Dedifferentiated amniotic fluid mesenchymal stem cell (primary cell): ENCODE data around the gene RFX4.

ENCODE experiments used
- DNase-seq: peaks from one replicate; pipeline ENCODE4 v3.0.0-alpha.2; 2016; ENCODE audit errors: extremely low spot score

Gene RFX4

GRCh38 chr12:106764220-106764619 lies 181.4 kb downstream of the RFX4 start:
- no peak for DNase-seq

GRCh38 chr12:106764738-106765137 lies 181.9 kb downstream of the RFX4 start:
- DNase-seq, result no peak

DNA sequence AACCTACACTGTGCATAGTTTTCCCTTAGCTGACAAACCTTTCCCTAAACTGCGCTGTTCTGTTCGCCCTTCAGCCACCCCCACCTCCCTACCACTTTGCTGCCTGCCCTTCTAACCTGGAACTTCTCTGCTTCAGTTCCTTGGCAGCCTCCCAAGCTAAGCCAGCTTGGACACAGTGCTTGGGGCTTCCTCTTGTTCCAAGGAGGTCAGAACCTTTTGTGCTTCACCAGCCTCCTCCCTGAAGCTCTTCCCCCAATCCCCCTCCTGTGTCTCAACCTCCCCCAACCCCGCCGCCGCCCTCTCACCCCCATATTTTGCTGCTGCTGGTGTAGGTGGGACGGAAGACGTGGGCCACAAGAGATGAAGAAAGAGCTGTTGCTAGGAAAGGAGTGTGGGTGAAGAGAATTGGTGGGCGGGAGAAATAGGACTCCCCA lies 183.6 kb downstream of the RFX4 start:
- no peak for DNase-seq

DNA sequence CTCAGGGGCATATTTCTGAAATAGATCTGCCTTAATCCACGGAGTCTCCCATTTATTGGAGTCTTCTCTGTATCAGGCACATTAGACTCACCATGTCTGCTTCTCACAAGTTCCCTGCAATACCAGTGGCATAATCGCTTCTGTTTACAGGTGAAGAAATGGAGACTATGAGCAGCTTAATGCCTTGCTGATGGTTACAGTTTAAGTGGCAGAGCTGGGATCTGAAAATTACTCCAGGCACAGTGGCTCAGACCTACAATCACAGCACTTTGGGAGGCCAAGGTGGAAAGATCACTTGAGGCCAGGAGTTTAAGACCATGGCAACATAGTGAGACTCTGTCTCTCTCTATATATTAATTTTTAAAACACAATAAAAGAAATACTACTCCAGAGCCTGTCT lies 184.4 kb downstream of the RFX4 start:
- no peak for DNase-seq

DNA sequence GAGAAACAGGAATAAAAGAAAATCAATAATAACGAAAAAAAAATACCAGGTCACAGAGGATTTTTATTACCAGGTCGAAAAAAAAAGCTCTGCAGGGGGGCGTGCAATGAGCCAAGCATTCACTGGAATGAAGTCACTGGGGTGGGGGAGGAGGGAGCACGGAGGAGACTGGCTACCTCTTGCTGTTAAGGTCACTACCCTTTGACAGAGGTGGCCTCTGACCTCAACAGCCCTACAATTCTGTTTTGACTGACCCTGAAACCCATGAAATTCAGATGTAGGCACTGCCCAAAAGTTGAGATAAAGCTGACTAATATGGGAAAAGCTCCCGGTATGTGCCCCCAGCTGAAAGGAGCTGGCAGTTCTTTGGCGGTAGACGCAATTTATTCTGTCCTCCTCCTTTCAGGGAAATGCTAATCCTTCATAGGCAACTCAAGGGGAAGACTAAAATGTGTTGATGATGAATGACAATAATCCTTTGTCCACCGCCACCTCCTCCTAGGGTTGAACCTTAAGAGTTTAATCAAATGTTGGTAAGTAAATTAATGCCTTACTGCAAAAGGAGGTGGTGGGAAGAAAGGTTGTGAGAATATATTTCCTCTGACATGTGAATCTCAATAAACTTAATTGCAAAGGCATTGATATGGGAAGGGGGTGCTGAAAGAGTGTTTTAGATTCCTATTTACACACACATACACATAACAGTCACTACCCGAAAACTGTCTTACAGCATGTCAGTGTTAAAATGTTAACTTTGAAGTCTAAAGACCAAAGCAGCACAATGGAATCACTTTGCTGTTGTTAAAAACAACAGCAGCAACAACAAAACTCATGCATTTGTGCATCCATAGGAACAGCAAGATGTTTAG lies 185.4 kb downstream of the RFX4 start:
- DNase-seq, result no peak

GRCh38 chr12:106769078-106769477 lies 186.3 kb downstream of the RFX4 start:
- DNase-seq, result no peak

DNA sequence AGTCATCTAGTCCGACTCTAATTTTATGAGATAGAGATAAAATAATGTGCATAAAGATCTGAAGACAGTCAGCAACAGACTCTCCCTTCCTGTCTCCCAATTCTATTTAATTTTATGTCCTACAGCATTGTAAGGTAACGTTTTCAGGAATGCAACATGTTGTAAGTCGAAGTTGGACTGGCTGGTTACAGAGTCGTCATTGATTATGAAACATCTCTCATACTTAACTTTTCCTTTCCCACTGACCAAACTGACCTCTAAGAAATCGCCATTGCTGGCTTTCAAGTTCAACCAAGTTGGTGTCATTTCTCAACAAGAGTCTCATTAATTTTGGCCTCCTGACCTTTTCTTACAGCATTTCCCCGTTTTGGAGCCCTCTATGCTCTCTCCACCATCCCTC lies 186.7 kb downstream of the RFX4 start:
- DNase-seq, result no peak

DNA sequence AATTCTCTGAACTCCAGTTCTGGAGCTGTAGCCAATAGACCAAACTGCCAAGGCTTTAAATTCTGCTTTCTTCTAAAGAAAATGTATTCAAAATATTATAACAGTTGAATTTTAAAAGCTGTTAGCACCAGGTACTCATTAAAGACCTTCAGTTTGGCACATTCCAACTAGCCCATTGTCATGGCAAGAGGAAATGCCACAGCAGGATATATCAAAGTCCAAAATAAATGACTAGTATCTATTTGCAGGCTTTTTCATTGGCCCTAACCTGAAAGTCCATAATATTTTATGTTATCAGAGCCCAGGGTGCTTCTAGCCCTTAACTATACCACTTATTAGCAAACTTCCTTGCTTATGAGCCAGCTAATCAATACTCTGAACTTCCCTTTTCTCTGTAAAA lies 188.6 kb downstream of the RFX4 start:
- no peak for DNase-seq

DNA sequence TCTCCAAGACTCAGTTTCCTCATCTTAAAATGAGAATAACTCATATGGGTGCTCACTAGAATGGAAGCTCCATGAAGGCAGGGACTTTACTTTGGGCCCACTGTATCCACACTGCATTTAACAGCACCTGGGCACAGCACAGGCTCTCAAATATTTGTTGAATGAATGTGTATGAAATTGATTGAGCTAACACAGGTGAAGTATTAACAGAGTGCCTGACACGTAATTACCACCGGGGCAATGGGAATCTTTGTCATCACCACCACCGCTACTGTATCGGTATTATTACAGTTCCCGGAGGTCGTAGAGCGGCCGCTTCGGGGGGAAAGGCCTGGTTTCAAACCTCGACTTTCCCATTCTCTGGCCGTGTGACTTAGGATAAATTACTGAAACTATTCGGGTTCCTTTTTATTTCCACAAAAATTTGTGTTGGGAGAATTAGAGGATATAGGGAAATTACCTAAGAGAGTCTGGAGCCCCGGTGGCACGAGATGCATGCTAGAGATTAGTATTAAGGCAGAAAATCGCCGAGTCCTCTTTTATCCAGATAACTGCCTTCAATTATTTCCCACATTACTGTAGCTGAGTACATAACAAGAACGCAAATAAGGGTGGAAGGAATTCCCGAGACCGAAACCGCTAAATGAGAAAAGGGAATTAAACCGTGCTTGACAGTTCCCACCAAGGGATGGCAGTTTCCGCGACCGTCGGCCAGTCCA lies 190.6 kb downstream of the RFX4 start:
- DNase-seq, result no peak

GRCh38 chr12:106774005-106774807 lies 191.4 kb downstream of the RFX4 start, which contains the start of gene RIC8B:
TSS of gene RIC8B (plus strand) at chr12:106774682. CDS start at chr12:106774746, 64 bp downstream.
- peak; percentile 100 for DNase-seq

GRCh38 chr12:106774808-106775524 lies 192.2 kb downstream of the RFX4 start:
- DNase-seq, result no peak

DNA sequence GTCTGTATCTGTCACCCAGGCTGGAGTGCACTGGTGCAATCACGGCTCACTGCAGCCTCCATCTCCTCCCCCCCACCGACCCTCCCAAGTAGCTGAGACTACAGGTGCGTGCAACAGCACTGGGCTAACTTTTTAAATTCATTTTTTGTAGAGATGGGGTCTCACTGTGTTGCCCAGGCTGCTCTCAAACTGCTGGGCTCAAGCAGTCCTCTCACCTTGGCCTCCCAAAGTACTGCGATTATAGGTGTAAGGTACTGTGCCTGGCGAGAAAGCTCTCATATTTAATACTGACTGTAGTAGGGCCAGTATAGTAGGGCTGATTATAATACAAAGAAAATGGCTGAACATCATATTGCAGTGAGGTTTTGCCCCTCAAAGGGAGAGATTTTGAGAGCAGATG lies 194.1 kb downstream of the RFX4 start:
- DNase-seq, result no peak

DNA sequence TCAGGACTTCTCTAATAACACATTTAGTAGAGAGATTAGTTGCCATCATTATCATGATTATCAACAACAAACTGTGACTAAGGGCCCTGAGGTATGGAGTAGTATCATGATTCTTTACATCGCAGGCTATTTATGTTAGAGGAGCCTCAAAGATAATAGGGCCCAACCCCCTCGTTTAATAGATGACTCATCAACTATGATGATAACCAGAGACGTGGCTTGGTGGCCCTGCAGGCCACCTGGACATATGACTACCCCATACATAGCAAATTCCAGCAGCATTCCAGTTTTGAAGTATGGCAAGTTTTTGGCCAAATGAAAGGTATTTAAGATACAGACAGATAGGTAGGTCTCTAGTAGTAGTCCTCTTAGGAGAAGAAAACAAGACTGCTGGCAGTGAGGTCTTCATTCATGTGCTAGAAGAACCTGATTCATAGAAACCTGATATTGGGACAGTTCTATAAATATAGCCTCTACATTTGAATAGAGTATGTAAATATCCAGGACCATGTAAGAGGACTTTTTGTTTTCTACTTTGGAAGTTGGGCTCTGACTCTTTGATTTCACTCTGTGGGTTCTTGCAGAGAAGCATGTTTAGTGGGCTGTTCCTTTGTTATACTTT lies 197.3 kb downstream of the RFX4 start:
- no peak for DNase-seq

- DNase-seq, result no peak
These were observed 199.8 kb downstream of the RFX4 start for GRCh38 chr12:106782619-106783018.

DNA sequence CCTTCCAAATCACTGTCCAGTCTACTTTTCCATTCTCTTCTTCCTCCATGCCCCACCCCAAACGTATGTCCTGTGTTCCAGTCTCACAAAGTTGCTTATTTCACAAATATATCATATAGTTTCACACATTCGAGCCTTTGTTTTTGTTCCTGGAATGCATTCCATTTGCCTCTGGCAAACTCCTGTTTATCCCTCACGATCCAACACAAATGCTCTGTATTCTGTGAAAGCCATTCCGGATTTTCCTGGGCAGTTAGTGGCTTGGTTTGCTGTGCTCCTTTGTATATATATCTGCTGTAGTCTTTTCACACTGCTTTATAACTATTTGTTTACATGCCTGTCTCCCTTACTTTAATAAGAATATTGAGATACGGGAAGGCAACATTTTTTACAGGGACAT lies 200.7 kb downstream of the RFX4 start:
- DNase-seq, result no peak

DNA sequence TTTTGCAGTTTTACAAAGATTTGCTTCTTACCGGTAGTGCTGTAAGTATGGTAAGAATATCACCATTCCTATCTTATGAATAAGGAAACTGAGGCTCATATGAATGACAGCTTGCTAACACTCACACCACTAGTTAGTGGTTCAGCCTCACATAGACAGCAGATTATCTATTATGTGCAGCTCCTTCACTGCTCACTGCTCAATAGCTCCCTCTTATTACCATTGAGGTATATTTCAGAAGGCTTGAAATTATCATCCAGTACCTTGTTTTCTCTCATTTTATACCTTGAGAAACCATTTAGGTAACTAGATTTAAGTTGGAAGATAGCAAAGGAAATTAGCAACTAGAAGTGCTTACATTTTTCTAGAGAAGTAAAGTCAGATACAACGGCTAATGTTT lies 207.2 kb downstream of the RFX4 start:
- no peak for DNase-seq

GRCh38 chr12:106791531-106791930 lies 208.7 kb downstream of the RFX4 start:
- DNase-seq, result no peak

- DNase-seq, result no peak
These were observed 211.6 kb downstream of the RFX4 start for GRCh38 chr12:106794369-106794768.

DNA sequence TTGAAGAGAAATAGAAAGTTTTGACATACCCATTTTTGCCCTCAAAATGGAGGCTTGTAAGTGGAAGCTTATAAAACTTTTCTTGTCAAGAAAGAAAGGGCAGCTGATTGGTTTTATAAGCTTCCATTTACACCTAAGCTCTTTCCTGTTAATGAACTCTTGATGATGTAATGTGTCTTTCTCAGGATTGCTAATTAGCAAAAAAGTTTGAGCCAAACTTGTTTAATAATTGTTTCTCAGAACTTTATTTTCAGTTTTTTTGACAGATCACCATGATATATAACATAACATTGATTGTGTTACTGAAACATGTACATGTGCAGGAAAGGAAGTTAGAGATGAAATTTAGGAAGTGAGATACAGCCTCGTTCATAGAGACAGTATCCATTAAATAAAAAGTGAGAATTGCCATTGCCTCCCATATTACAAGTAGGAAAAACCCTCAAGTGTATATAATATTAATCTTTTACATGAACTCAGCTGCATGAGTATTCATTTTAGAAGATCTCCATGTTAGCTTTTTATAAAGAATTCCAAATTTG lies 218.4 kb downstream of the RFX4 start:
- DNase-seq, result no peak

- DNase-seq, result no peak
These were observed 219.2 kb downstream of the RFX4 start for GRCh38 chr12:106801830-106802533.
